Activated CD4-positive, alpha-beta T cell treated with anti-CD3 and anti-CD28 coated beads, Interleukin-2, amount 50 U/mL, for 4 hours (primary cell): ENCODE data around the gene TAB2.
"Not testable (repeated sequence)": the region's sequence is repeated elsewhere in the genome, so short reads cannot be mapped to it uniquely, and the experiment has no call there.

Experiments used
- DNase-seq, 2 experiments: peaks; one replicate each; pipeline ENCODE4 v3.0.0-alpha.2; 2020

The TAB2 gene

GRCh38 chr6:149422581-149422980, 105.1 kb downstream of the TAB2 start:
- DNase-seq, result no peak

- DNase-seq, result no peak
These were observed 106.5 kb downstream of the TAB2 start for GRCh38 chr6:149423964-149424440.

GRCh38 chr6:149425224-149425623, 107.7 kb downstream of the TAB2 start:
- DNase-seq, result no peak

- DNase-seq, result no peak
These were observed 108.2 kb downstream of the TAB2 start for GRCh38 chr6:149425754-149426153.

- no peak for DNase-seq
These were observed 111.1 kb downstream of the TAB2 start for GRCh38 chr6:149428606-149429005.

- no peak for DNase-seq
These were observed 112.2 kb downstream of the TAB2 start for GRCh38 chr6:149429427-149430360.

- peak; percentile 87 to 91 for DNase-seq
These were observed 114.6 kb downstream of the TAB2 start for GRCh38 chr6:149431905-149432775.

- DNase-seq, result no peak
These were observed 115.9 kb downstream of the TAB2 start for GRCh38 chr6:149433405-149433804.

GRCh38 chr6:149433881-149434280, 116.4 kb downstream of the TAB2 start:
- DNase-seq, result no peak

- no peak for DNase-seq
These were observed 118.5 kb downstream of the TAB2 start for GRCh38 chr6:149435919-149436586.

- no peak for DNase-seq
These were observed 119.1 kb downstream of the TAB2 start for GRCh38 chr6:149436647-149437046.

- DNase-seq, result no peak
These were observed 119.7 kb downstream of the TAB2 start for GRCh38 chr6:149437212-149437611.

GRCh38 chr6:149438855-149439254, 121.3 kb downstream of the TAB2 start:
- DNase-seq, result no peak

- no peak for DNase-seq
These were observed 122.1 kb downstream of the TAB2 start for GRCh38 chr6:149439626-149440025.

GRCh38 chr6:149440735-149441671, 123.5 kb downstream of the TAB2 start:
- no peak for DNase-seq

- no peak for DNase-seq
These were observed 124.2 kb downstream of the TAB2 start for GRCh38 chr6:149441740-149442139.

- DNase-seq, result no peak
These were observed 126.1 kb downstream of the TAB2 start for GRCh38 chr6:149443411-149444181.

- DNase-seq, result not testable (repeated sequence)
These were observed 127.0 kb downstream of the TAB2 start for GRCh38 chr6:149444360-149445094.

GRCh38 chr6:149445095-149445466, 127.6 kb downstream of the TAB2 start:
- no peak for DNase-seq

GRCh38 chr6:149445573-149445972, 128.1 kb downstream of the TAB2 start:
- no peak for DNase-seq
